ENCODE results near the gene COX6B2.

COX6B2 gene

GRCh38 chr19:55368701-55369563 lies 14.4 kb upstream of the COX6B2 start:
- Histone ChIP-seq H3K27me3 (ENCODE audit: control insufficient read depth in 3 of 3, insufficient read depth in 3 of 3, low read depth in 1 of 3, low read length in 3 of 3) (peaks cover 8 to 37% (median 26%) of the 10 kb centered on the region in 3 experiments), H4K91ac (ENCODE audit: low read depth, low read length, poor library complexity) (no peak overlapping the region), H3K4me2 (ENCODE audit: insufficient read depth, low read length, poor library complexity, severe bottlenecking) (peak overlapping the region; percentile 57), H2BK120ac (ENCODE audit: low read depth, low read length) (peak overlapping the region; percentile 96), H2BK5ac (ENCODE audit: low read length) (peak overlapping the region; percentile 53), H3K27ac (replicated peaks; ENCODE audit: low read length) (no peak overlapping the region), H3K4me3 (ENCODE audit: low read length in 2 of 2) (peak overlapping the region; percentile 15 to 73), H3K9ac (ENCODE audit: low read depth, low read length, poor library complexity) (no peak overlapping the region), H3K79me1 (ENCODE audit: low read depth, low read length) (no peaks in the 10 kb centered on the region), H2AK5ac (ENCODE audit: low read depth, low read length) (peak overlapping the region; percentile 94), H2AFZ (ENCODE audit: low read length) (peak overlapping the region; percentile 78), H3K4ac (ENCODE audit: low read length) (peak overlapping the region; percentile 95), H3K23ac (ENCODE audit: low read depth, low read length, poor library complexity) (peak overlapping the region; percentile 65), H3K18ac (ENCODE audit: low read length) (peak overlapping the region; percentile 35), H2BK15ac (ENCODE audit: low read length) (peak overlapping the region; percentile 92), H3K9me3 (replicated peaks in 1 of 2; ENCODE audit: control insufficient read depth in 2 of 2, insufficient read depth in 1 of 2, low read depth in 1 of 2, low read length in 2 of 2) (no peaks in the 10 kb centered on the region), H3K36me3 (replicated peaks in 1 of 2; ENCODE audit: control insufficient read depth in 2 of 2, insufficient read depth in 2 of 2, low read length in 2 of 2) (no peaks in the 10 kb centered on the region), H4K8ac (ENCODE audit: low read depth, low read length) (no peak overlapping the region), H3K4me1 (ENCODE audit: control insufficient read depth in 2 of 2, insufficient read depth in 1 of 2, low read depth in 1 of 2, low read length in 2 of 2) (peaks cover 16 to 20% of the 10 kb centered on the region in 2 donors), H3K14ac (ENCODE audit: low read length) (no peak overlapping the region), H2BK12ac (ENCODE audit: low read length) (peak overlapping the region; percentile 41)
- DNase-seq (ENCODE audit: low spot score), result no peak
- no CpG with 5 or more reads among the region's 54 CpGs for WGBS, 2 donors (ENCODE audit: extremely low coverage in 2 of 2, insufficient read length in 2 of 2, insufficient replicate concordance in 1 of 2)

GRCh38 chr19:55368106-55368505 lies 13.6 kb upstream of the COX6B2 start:
- H3K23ac ChIP-seq (ENCODE audit: low read depth, low read length, poor library complexity), result no peak overlapping the region
- no peak overlapping the region for H3K9ac ChIP-seq (ENCODE audit: low read depth, low read length, poor library complexity)
- no peaks in the 10 kb centered on the region for H3K79me1 ChIP-seq (ENCODE audit: low read depth, low read length)
- no peak overlapping the region for H2BK120ac ChIP-seq (ENCODE audit: low read depth, low read length)
- peaks cover 15 to 19% of the 10 kb centered on the region in 2 donors for H3K4me1 ChIP-seq (ENCODE audit: control insufficient read depth in 2 of 2, insufficient read depth in 1 of 2, low read depth in 1 of 2, low read length in 2 of 2)
- no peak overlapping the region for H3K4me3 ChIP-seq (ENCODE audit: low read length in 2 of 2)
- no peak overlapping the region for H3K14ac ChIP-seq (ENCODE audit: low read length)
- no peak overlapping the region for H2BK12ac ChIP-seq (ENCODE audit: low read length)
- H3K4me2 ChIP-seq (ENCODE audit: insufficient read depth, low read length, poor library complexity, severe bottlenecking), result no peak overlapping the region
- peak overlapping the region; percentile 94 for H2AK5ac ChIP-seq (ENCODE audit: low read depth, low read length)
- H3K9me3 ChIP-seq (replicated peaks in 1 of 2; ENCODE audit: control insufficient read depth in 2 of 2, insufficient read depth in 1 of 2, low read depth in 1 of 2, low read length in 2 of 2), result no peaks in the 10 kb centered on the region
- H2BK5ac ChIP-seq (ENCODE audit: low read length), result no peak overlapping the region
- no peak overlapping the region for H4K91ac ChIP-seq (ENCODE audit: low read depth, low read length, poor library complexity)
- H2AFZ ChIP-seq (ENCODE audit: low read length), result no peak overlapping the region
- no peak overlapping the region for H3K27ac ChIP-seq (replicated peaks; ENCODE audit: low read length)
- no peaks in the 10 kb centered on the region for H3K36me3 ChIP-seq (replicated peaks in 1 of 2; ENCODE audit: control insufficient read depth in 2 of 2, insufficient read depth in 2 of 2, low read length in 2 of 2)
- WGBS, 2 donors (ENCODE audit: extremely low coverage in 2 of 2, insufficient read length in 2 of 2, insufficient replicate concordance in 1 of 2), result no CpG with 5 or more reads among the region's 16 CpGs
- no peak overlapping the region for H4K8ac ChIP-seq (ENCODE audit: low read depth, low read length)
- peak overlapping the region; percentile 92 for H2BK15ac ChIP-seq (ENCODE audit: low read length)
- H3K18ac ChIP-seq (ENCODE audit: low read length), result peak overlapping the region; percentile 51
- no peak overlapping the region for H3K4ac ChIP-seq (ENCODE audit: low read length)
- H3K27me3 ChIP-seq (ENCODE audit: control insufficient read depth in 3 of 3, insufficient read depth in 3 of 3, low read depth in 1 of 3, low read length in 3 of 3), result peaks cover 8 to 35% (median 26%) of the 10 kb centered on the region in 3 experiments
- no peak for DNase-seq (ENCODE audit: low spot score)

- no peak overlapping the region for H3K9ac ChIP-seq (ENCODE audit: low read depth, low read length, poor library complexity)
- no peak overlapping the region for H4K8ac ChIP-seq (ENCODE audit: low read depth, low read length)
- H3K36me3 ChIP-seq (replicated peaks in 1 of 2; ENCODE audit: control insufficient read depth in 2 of 2, insufficient read depth in 2 of 2, low read length in 2 of 2), result no peaks in the 10 kb centered on the region
- H3K9me3 ChIP-seq (replicated peaks in 1 of 2; ENCODE audit: control insufficient read depth in 2 of 2, insufficient read depth in 1 of 2, low read depth in 1 of 2, low read length in 2 of 2), result no peaks in the 10 kb centered on the region
- no peak overlapping the region for H2BK15ac ChIP-seq (ENCODE audit: low read length)
- H2BK5ac ChIP-seq (ENCODE audit: low read length), result no peak overlapping the region
- no peak overlapping the region for H3K18ac ChIP-seq (ENCODE audit: low read length)
- peaks cover 13 to 18% of the 10 kb centered on the region in 2 donors for H3K4me1 ChIP-seq (ENCODE audit: control insufficient read depth in 2 of 2, insufficient read depth in 1 of 2, low read depth in 1 of 2, low read length in 2 of 2)
- H3K23ac ChIP-seq (ENCODE audit: low read depth, low read length, poor library complexity), result no peak overlapping the region
- H3K4me2 ChIP-seq (ENCODE audit: insufficient read depth, low read length, poor library complexity, severe bottlenecking), result no peak overlapping the region
- H3K14ac ChIP-seq (ENCODE audit: low read length), result no peak overlapping the region
- H3K27me3 ChIP-seq (ENCODE audit: control insufficient read depth in 3 of 3, insufficient read depth in 3 of 3, low read depth in 1 of 3, low read length in 3 of 3), result peaks cover 6 to 30% (median 21%) of the 10 kb centered on the region in 3 experiments
- H2AFZ ChIP-seq (ENCODE audit: low read length), result no peak overlapping the region
- H2BK120ac ChIP-seq (ENCODE audit: low read depth, low read length), result no peak overlapping the region
- H2BK12ac ChIP-seq (ENCODE audit: low read length), result no peak overlapping the region
- H3K4ac ChIP-seq (ENCODE audit: low read length), result no peak overlapping the region
- no peaks in the 10 kb centered on the region for H3K79me1 ChIP-seq (ENCODE audit: low read depth, low read length)
- WGBS, 2 donors (ENCODE audit: extremely low coverage in 2 of 2, insufficient read length in 2 of 2, insufficient replicate concordance in 1 of 2), result no CpG with 5 or more reads among the region's 3 CpGs
- H3K27ac ChIP-seq (replicated peaks; ENCODE audit: low read length), result no peak overlapping the region
- H3K4me3 ChIP-seq (ENCODE audit: low read length in 2 of 2), result no peak overlapping the region
- no peak overlapping the region for H4K91ac ChIP-seq (ENCODE audit: low read depth, low read length, poor library complexity)
- no peak for DNase-seq (ENCODE audit: low spot score)
- H2AK5ac ChIP-seq (ENCODE audit: low read depth, low read length), result peak overlapping the region; percentile 96
Measured at GRCh38 chr19:55366790-55367189, 12.3 kb upstream of the COX6B2 start.

- Histone ChIP-seq H4K8ac (ENCODE audit: low read depth, low read length) (no peak overlapping the region), H3K23ac (ENCODE audit: low read depth, low read length, poor library complexity) (peak overlapping the region; percentile 3), H3K4me2 (ENCODE audit: insufficient read depth, low read length, poor library complexity, severe bottlenecking) (no peak overlapping the region), H3K79me1 (ENCODE audit: low read depth, low read length) (no peaks in the 10 kb centered on the region), H2AK5ac (ENCODE audit: low read depth, low read length) (peak overlapping the region; percentile 88), H4K91ac (ENCODE audit: low read depth, low read length, poor library complexity) (no peak overlapping the region), H3K9me3 (replicated peaks in 1 of 2; ENCODE audit: control insufficient read depth in 2 of 2, insufficient read depth in 1 of 2, low read depth in 1 of 2, low read length in 2 of 2) (no peaks in the 10 kb centered on the region), H3K4me3 (ENCODE audit: low read length in 2 of 2) (no peak overlapping the region), H2BK12ac (ENCODE audit: low read length) (no peak overlapping the region), H2BK120ac (ENCODE audit: low read depth, low read length) (no peak overlapping the region), H2AFZ (ENCODE audit: low read length) (no peak overlapping the region), H3K18ac (ENCODE audit: low read length) (no peak overlapping the region), H3K27ac (replicated peaks; ENCODE audit: low read length) (no peak overlapping the region), H3K14ac (ENCODE audit: low read length) (no peak overlapping the region), H2BK5ac (ENCODE audit: low read length) (no peak overlapping the region), H3K36me3 (replicated peaks in 1 of 2; ENCODE audit: control insufficient read depth in 2 of 2, insufficient read depth in 2 of 2, low read length in 2 of 2) (no peaks in the 10 kb centered on the region), H2BK15ac (ENCODE audit: low read length) (peak overlapping the region; percentile 78), H3K27me3 (ENCODE audit: control insufficient read depth in 3 of 3, insufficient read depth in 3 of 3, low read depth in 1 of 3, low read length in 3 of 3) (peaks cover 3 to 26% (median 17%) of the 10 kb centered on the region in 3 experiments), H3K4ac (ENCODE audit: low read length) (no peak overlapping the region), H3K4me1 (ENCODE audit: control insufficient read depth in 2 of 2, insufficient read depth in 1 of 2, low read depth in 1 of 2, low read length in 2 of 2) (peaks cover 13 to 17% of the 10 kb centered on the region in 2 donors), H3K9ac (ENCODE audit: low read depth, low read length, poor library complexity) (no peak overlapping the region)
- no CpG with 5 or more reads among the region's 19 CpGs for WGBS, 2 donors (ENCODE audit: extremely low coverage in 2 of 2, insufficient read length in 2 of 2, insufficient replicate concordance in 1 of 2)
- DNase-seq (ENCODE audit: low spot score), result no peak
Measured at GRCh38 chr19:55365964-55366363, 11.4 kb upstream of the COX6B2 start.
